ENCODE data around the gene MAP3K8.

MAP3K8 gene

GRCh38 chr10:30489346-30489745, 55.4 kb downstream of the MAP3K8 start:
- DNase-seq (ENCODE audit: extremely low read depth, low read depth), result no peak
- TF ChIP-seq CTCF (IDR thresholded peaks at IDR 0.05; ENCODE audit: low read depth, low read length, missing control alignments), result no peak
- no peak overlapping the region for H3K4me3 ChIP-seq (replicated peaks; ENCODE audit: low read depth, low read length)

GRCh38 chr10:30490289-30491000, 56.5 kb downstream of the MAP3K8 start:
- TF ChIP-seq CTCF (IDR thresholded peaks at IDR 0.05; ENCODE audit: low read depth, low read length, missing control alignments), result no peak
- no peak for DNase-seq (ENCODE audit: extremely low read depth, low read depth)
- H3K4me3 ChIP-seq (replicated peaks; ENCODE audit: low read depth, low read length), result no peak overlapping the region

GRCh38 chr10:30491204-30491915, 57.4 kb downstream of the MAP3K8 start:
- no peak overlapping the region for H3K4me3 ChIP-seq (replicated peaks; ENCODE audit: low read depth, low read length)
- no peak for DNase-seq (ENCODE audit: extremely low read depth, low read depth)
- no peak for TF ChIP-seq CTCF (IDR thresholded peaks at IDR 0.05; ENCODE audit: low read depth, low read length, missing control alignments)

GRCh38 chr10:30491916-30492515, 58.0 kb downstream of the MAP3K8 start:
- no peak overlapping the region for H3K4me3 ChIP-seq (replicated peaks; ENCODE audit: low read depth, low read length)
- TF ChIP-seq CTCF (IDR thresholded peaks at IDR 0.05; ENCODE audit: low read depth, low read length, missing control alignments), result no peak
- DNase-seq (ENCODE audit: extremely low read depth, low read depth), result no peak

GRCh38 chr10:30493609-30494530, 59.9 kb downstream of the MAP3K8 start:
- no peak for TF ChIP-seq CTCF (IDR thresholded peaks at IDR 0.05; ENCODE audit: low read depth, low read length, missing control alignments)
- DNase-seq (ENCODE audit: extremely low read depth, low read depth), result no peak
- no peak overlapping the region for H3K4me3 ChIP-seq (replicated peaks; ENCODE audit: low read depth, low read length)

- TF ChIP-seq CTCF (IDR thresholded peaks at IDR 0.05; ENCODE audit: low read depth, low read length, missing control alignments), result no peak
- H3K4me3 ChIP-seq (replicated peaks; ENCODE audit: low read depth, low read length), result no peak overlapping the region
- no peak for DNase-seq (ENCODE audit: extremely low read depth, low read depth)
These were observed 60.6 kb downstream of the MAP3K8 start for GRCh38 chr10:30494558-30494957.
